Tibial nerve (tissue), 3 donors: Measurements from ENCODE around the gene TTLL8.

Source experiments
- CTCF ChIP-seq, 5 experiments: fragments of 200-600 bp in 3 of 5; fragments of 450-650 bp in 2 of 5; sonication (generic) in 3 of 5; IDR thresholded peaks; one replicate each; pipeline ENCODE4 v1.5.1; 2016 to 2019; ENCODE audit warnings: antibody characterized with exemption in 5 of 5, mild to moderate bottlenecking in 3 of 5, moderate library complexity in 2 of 5
- POLR2A ChIP-seq, 2 donors: fragments of 450-650 bp; IDR thresholded peaks; one replicate each; pipeline ENCODE4 v1.6.1; 2017; ENCODE audit warnings: antibody characterized with exemption in 2 of 2, mild to moderate bottlenecking in 2 of 2, moderate library complexity in 2 of 2

GRCh38 chr22:50071432-50072166, 13.5 kb upstream of the TTLL8 start:
- no peak for TF ChIP-seq POLR2A (IDR thresholded peaks at IDR 0.05)
- TF ChIP-seq CTCF (IDR thresholded peaks at IDR 0.05), result no peak
